ENCODE measurements around the gene GPR107.

The GPR107 gene

DNA sequence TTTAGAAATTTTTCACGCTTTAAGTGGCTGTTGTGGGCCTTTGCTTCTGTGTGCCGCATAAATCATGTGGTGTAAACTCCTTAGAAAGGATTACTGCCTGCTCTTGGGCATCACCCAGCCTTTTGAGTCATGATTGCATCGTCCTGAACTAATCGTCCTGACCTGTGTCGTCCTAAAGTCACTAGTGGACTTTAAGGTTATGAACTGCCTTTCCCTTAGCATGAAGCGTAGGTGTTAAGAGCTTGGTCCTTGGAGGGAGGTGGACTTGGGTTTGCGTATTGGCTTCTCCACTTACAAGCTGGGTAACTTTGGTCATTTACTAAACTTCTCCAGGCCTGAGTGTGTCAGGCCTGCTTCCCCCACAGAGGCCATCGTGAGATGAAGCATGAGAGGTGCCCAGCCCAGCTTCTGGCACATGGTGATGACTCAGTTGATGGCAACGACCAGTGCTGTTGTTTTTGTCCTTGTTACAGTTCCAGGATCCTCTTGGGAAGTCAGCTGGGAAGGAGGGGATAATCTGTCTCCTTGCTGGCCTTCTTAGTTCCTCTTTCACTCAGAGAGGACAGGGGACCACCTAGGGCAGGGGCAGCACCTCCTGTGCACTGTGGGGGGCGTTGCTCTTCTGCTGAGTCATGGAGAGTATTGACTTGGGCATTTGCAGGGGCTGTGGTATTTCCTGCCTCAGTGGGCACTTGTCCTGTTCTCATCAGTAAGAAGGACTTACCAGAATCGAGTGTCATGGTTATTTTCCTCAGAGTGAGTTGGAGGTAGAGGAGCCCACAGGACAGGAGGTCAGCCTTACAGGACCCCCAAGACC, 64.3 kb downstream of the GPR107 start:
- H3K27me3 ChIP-seq (ENCODE audit: insufficient read depth, low read length, poor library complexity): no peaks in the 10 kb centered on the region
- no peaks in the 10 kb centered on the region for H3K79me2 ChIP-seq (ENCODE audit: control insufficient read depth, insufficient read depth, low read length)
- H3K4ac ChIP-seq (ENCODE audit: low read depth, low read length): peak overlapping the region; percentile 20
- H3K9ac ChIP-seq (ENCODE audit: low read length): no peak overlapping the region
- peak overlapping the region; percentile 35 for H3K56ac ChIP-seq (ENCODE audit: low read length)
- no CpG with 5 or more reads among the region's 11 CpGs for WGBS (ENCODE audit: extremely low coverage, insufficient coverage, low lambda C conversion rate)
- no peak overlapping the region for H2BK15ac ChIP-seq (replicated peaks; ENCODE audit: low read depth)
- H3K18ac ChIP-seq (ENCODE audit: low read length): no peak overlapping the region
- H2BK5ac ChIP-seq (ENCODE audit: low read length): no peak overlapping the region
- H3K23ac ChIP-seq (ENCODE audit: low read length): no peak overlapping the region
- no peak overlapping the region for H4K5ac ChIP-seq (ENCODE audit: low read length)
- no peak overlapping the region for H2BK120ac ChIP-seq (ENCODE audit: low read depth, low read length)
- peaks cover 2% of the 10 kb centered on the region for H3K4me1 ChIP-seq (ENCODE audit: control insufficient read depth, low read depth, low read length)
- peak; percentile 42 for DNase-seq
- H3K79me1 ChIP-seq (ENCODE audit: low read length): no peaks in the 10 kb centered on the region
- H3K27ac ChIP-seq (ENCODE audit: low read depth, low read length): no peak overlapping the region
- no peak overlapping the region for H3K4me3 ChIP-seq (ENCODE audit: low read length)
- no peak overlapping the region for H2AK5ac ChIP-seq (ENCODE audit: low read length)
- H3K4me2 ChIP-seq (ENCODE audit: low read length): no peak overlapping the region
- H3K36me3 ChIP-seq (ENCODE audit: control insufficient read depth, insufficient read depth, low read length): no peaks in the 10 kb centered on the region
- no peak overlapping the region for H4K8ac ChIP-seq (ENCODE audit: low read depth, low read length)

DNA sequence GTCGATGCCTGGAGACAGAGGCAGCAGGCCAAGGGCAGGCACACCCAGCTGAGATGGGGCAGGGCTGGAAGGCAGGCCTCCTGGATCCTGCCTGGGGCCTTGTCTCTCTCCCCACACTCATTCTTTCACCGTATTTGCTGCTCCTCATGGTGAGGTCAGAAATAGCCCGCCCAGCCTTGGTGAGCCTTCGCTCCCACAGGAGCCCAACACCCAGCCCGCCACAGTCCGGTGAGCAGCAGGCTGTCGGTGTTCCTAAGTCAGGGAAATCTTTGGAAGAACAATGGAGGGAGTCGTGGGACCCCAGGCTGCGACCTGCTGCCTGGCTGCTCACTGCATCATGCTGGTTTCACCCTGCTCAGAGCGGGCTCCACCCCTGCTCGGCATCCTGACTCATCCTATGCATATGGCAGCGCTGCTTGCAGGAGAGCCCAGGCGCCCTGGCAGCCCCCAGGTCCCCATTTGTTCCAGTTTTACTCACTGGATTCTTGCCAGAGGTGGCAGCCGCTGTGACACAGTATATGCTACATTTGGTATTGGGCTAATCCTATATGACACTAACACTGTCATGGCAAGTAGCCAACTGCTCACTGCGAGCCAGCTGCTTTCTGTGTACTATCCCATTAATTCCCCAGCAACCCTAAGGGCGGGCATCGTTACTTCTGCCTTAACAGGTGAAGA, 65.3 kb downstream of the GPR107 start:
- DNase-seq: peak; percentile 82
- no CpG with 5 or more reads among the region's 17 CpGs for WGBS (ENCODE audit: extremely low coverage, insufficient coverage, low lambda C conversion rate)
- H3K27ac ChIP-seq (ENCODE audit: low read depth, low read length): peak overlapping the region; percentile 2

DNA sequence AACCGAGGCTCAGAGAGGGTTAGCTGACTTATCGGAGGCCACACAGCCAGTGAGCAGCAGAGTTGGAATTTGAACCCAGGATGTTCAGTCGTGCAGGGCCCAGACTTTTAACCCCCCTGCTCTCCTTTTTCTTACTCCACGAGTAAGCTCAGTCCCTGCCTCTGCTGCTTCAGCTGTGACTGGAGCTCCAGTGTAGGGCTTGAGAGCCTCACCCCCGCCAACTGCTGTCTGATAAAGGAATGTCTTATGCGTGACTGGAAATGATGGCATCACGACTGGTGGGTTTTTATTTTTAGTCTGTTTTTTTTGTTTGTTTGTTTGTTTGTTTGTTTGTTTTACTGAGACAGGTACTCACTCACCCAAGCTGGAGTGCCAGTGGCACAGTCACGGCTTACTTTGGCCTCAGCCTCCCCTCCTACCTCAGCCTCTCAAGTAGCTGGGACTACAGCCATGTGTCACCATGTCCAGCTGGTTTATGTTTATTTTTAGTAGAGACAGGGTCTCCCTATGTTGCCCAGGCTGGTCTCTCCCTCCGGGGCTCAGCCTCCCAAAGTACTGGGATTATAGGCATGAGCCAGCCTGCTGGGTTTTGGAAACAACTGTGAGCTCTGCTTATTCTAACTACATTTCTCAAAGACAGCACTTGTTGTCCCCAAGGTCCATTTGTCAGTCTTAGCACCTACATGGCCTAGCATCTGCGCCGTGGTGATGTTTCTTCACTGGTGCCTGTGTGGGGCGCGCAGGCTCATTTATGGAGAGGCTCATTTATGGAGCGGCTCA, 66.0 kb downstream of the GPR107 start:
- no peak overlapping the region for H2AK5ac ChIP-seq (ENCODE audit: low read length)
- peaks cover 2% of the 10 kb centered on the region for H3K4me1 ChIP-seq (ENCODE audit: control insufficient read depth, low read depth, low read length)
- no peaks in the 10 kb centered on the region for H3K79me1 ChIP-seq (ENCODE audit: low read length)
- H3K23ac ChIP-seq (ENCODE audit: low read length): no peak overlapping the region
- no peaks in the 10 kb centered on the region for H3K79me2 ChIP-seq (ENCODE audit: control insufficient read depth, insufficient read depth, low read length)
- H3K27ac ChIP-seq (ENCODE audit: low read depth, low read length): no peak overlapping the region
- H2BK120ac ChIP-seq (ENCODE audit: low read depth, low read length): no peak overlapping the region
- no peak overlapping the region for H3K4me3 ChIP-seq (ENCODE audit: low read length)
- no peak overlapping the region for H3K9ac ChIP-seq (ENCODE audit: low read length)
- H3K18ac ChIP-seq (ENCODE audit: low read length): no peak overlapping the region
- no peak overlapping the region for H2BK5ac ChIP-seq (ENCODE audit: low read length)
- no peaks in the 10 kb centered on the region for H3K36me3 ChIP-seq (ENCODE audit: control insufficient read depth, insufficient read depth, low read length)
- H4K8ac ChIP-seq (ENCODE audit: low read depth, low read length): no peak overlapping the region
- DNase-seq: no peak
- H3K27me3 ChIP-seq (ENCODE audit: insufficient read depth, low read length, poor library complexity): no peaks in the 10 kb centered on the region
- no peak overlapping the region for H3K4me2 ChIP-seq (ENCODE audit: low read length)
- WGBS (ENCODE audit: extremely low coverage, insufficient coverage, low lambda C conversion rate): no CpG with 5 or more reads among the region's 14 CpGs
- H4K5ac ChIP-seq (ENCODE audit: low read length): no peak overlapping the region
- no peak overlapping the region for H3K4ac ChIP-seq (ENCODE audit: low read depth, low read length)
- no peak overlapping the region for H3K56ac ChIP-seq (ENCODE audit: low read length)
- no peak overlapping the region for H2BK15ac ChIP-seq (replicated peaks; ENCODE audit: low read depth)

More for the DNA sequence above, 65.3 kb downstream of the GPR107 start:
- no peaks in the 10 kb centered on the region for H3K79me2 ChIP-seq (ENCODE audit: control insufficient read depth, insufficient read depth, low read length)
- H3K36me3 ChIP-seq (ENCODE audit: control insufficient read depth, insufficient read depth, low read length): no peaks in the 10 kb centered on the region
- no peak overlapping the region for H3K4ac ChIP-seq (ENCODE audit: low read depth, low read length)
- H3K4me1 ChIP-seq (ENCODE audit: control insufficient read depth, low read depth, low read length): peaks cover 2% of the 10 kb centered on the region
- H2BK15ac ChIP-seq (replicated peaks; ENCODE audit: low read depth): no peak overlapping the region
- no peak overlapping the region for H2BK5ac ChIP-seq (ENCODE audit: low read length)
- H3K18ac ChIP-seq (ENCODE audit: low read length): no peak overlapping the region
- H4K5ac ChIP-seq (ENCODE audit: low read length): no peak overlapping the region
- H2BK120ac ChIP-seq (ENCODE audit: low read depth, low read length): no peak overlapping the region
- no peaks in the 10 kb centered on the region for H3K27me3 ChIP-seq (ENCODE audit: insufficient read depth, low read length, poor library complexity)
- H3K9ac ChIP-seq (ENCODE audit: low read length): no peak overlapping the region
- no peak overlapping the region for H3K23ac ChIP-seq (ENCODE audit: low read length)
- H3K79me1 ChIP-seq (ENCODE audit: low read length): no peaks in the 10 kb centered on the region
- H2AK5ac ChIP-seq (ENCODE audit: low read length): no peak overlapping the region
- H3K4me3 ChIP-seq (ENCODE audit: low read length): no peak overlapping the region
- no peak overlapping the region for H3K4me2 ChIP-seq (ENCODE audit: low read length)
- no peak overlapping the region for H4K8ac ChIP-seq (ENCODE audit: low read depth, low read length)
- H3K56ac ChIP-seq (ENCODE audit: low read length): no peak overlapping the region

- no peaks in the 10 kb centered on the region for H3K79me1 ChIP-seq (ENCODE audit: low read length)
- no peak overlapping the region for H2BK120ac ChIP-seq (ENCODE audit: low read depth, low read length)
- H3K27me3 ChIP-seq (ENCODE audit: insufficient read depth, low read length, poor library complexity): no peaks in the 10 kb centered on the region
- no peak overlapping the region for H4K8ac ChIP-seq (ENCODE audit: low read depth, low read length)
- H3K4me2 ChIP-seq (ENCODE audit: low read length): no peak overlapping the region
- no peak overlapping the region for H3K4me3 ChIP-seq (ENCODE audit: low read length)
- H4K5ac ChIP-seq (ENCODE audit: low read length): no peak overlapping the region
- H3K23ac ChIP-seq (ENCODE audit: low read length): no peak overlapping the region
- H3K4ac ChIP-seq (ENCODE audit: low read depth, low read length): no peak overlapping the region
- H3K18ac ChIP-seq (ENCODE audit: low read length): no peak overlapping the region
- no peak overlapping the region for H2BK15ac ChIP-seq (replicated peaks; ENCODE audit: low read depth)
- no peaks in the 10 kb centered on the region for H3K36me3 ChIP-seq (ENCODE audit: control insufficient read depth, insufficient read depth, low read length)
- H3K4me1 ChIP-seq (ENCODE audit: control insufficient read depth, low read depth, low read length): peaks cover 2% of the 10 kb centered on the region
- no CpG with 5 or more reads among the region's 6 CpGs for WGBS (ENCODE audit: extremely low coverage, insufficient coverage, low lambda C conversion rate)
- H3K56ac ChIP-seq (ENCODE audit: low read length): peak overlapping the region; percentile 58
- H2AK5ac ChIP-seq (ENCODE audit: low read length): no peak overlapping the region
- H2BK5ac ChIP-seq (ENCODE audit: low read length): no peak overlapping the region
- no peak for DNase-seq
- H3K27ac ChIP-seq (ENCODE audit: low read depth, low read length): no peak overlapping the region
- no peak overlapping the region for H3K9ac ChIP-seq (ENCODE audit: low read length)
- no peaks in the 10 kb centered on the region for H3K79me2 ChIP-seq (ENCODE audit: control insufficient read depth, insufficient read depth, low read length)
These were observed 66.5 kb downstream of the GPR107 start for GRCh38 chr9:130120299-130120587.

- Histone ChIP-seq H3K9ac (ENCODE audit: low read length) (no peak overlapping the region), H3K18ac (ENCODE audit: low read length) (no peak overlapping the region), H2BK5ac (ENCODE audit: low read length) (no peak overlapping the region), H2BK15ac (replicated peaks; ENCODE audit: low read depth) (no peak overlapping the region), H3K4me1 (ENCODE audit: control insufficient read depth, low read depth, low read length) (peaks cover 2% of the 10 kb centered on the region), H3K27ac (ENCODE audit: low read depth, low read length) (no peak overlapping the region), H2BK120ac (ENCODE audit: low read depth, low read length) (no peak overlapping the region), H3K56ac (ENCODE audit: low read length) (no peak overlapping the region), H4K8ac (ENCODE audit: low read depth, low read length) (no peak overlapping the region), H4K5ac (ENCODE audit: low read length) (no peak overlapping the region), H3K4ac (ENCODE audit: low read depth, low read length) (no peak overlapping the region), H3K79me1 (ENCODE audit: low read length) (no peaks in the 10 kb centered on the region), H3K79me2 (ENCODE audit: control insufficient read depth, insufficient read depth, low read length) (no peaks in the 10 kb centered on the region), H3K36me3 (ENCODE audit: control insufficient read depth, insufficient read depth, low read length) (no peaks in the 10 kb centered on the region), H2AK5ac (ENCODE audit: low read length) (no peak overlapping the region), H3K23ac (ENCODE audit: low read length) (no peak overlapping the region), H3K27me3 (ENCODE audit: insufficient read depth, low read length, poor library complexity) (no peaks in the 10 kb centered on the region), H3K4me3 (ENCODE audit: low read length) (no peak overlapping the region), H3K4me2 (ENCODE audit: low read length) (no peak overlapping the region)
- no CpG with 5 or more reads among the region's 9 CpGs for WGBS (ENCODE audit: extremely low coverage, insufficient coverage, low lambda C conversion rate)
- no peak for DNase-seq
These were observed 67.1 kb downstream of the GPR107 start for GRCh38 chr9:130120832-130121231.

All from mesendoderm (in vitro differentiated cells).